Karpas-422 (cell line): ENCODE data around the gene PTBP3. TPM values are rescaled to one million over a fixed set of nuclear protein-coding genes. Genes with fewer than 3 reads are reported as not detected.
"Not testable (repeated sequence)": the region's sequence is repeated elsewhere in the genome, so short reads cannot be mapped to it uniquely, and the experiment has no call there.

Experiments used
- DNase-seq: peaks from one replicate; pipeline ENCODE4 v3.0.0-alpha.2; 2015
- H2AFZ ChIP-seq: fragments of 200-600 bp; sonication (generic); 2 replicates; pipeline ENCODE4 v1.6.1; 2014; ENCODE audit warnings: antibody characterized with exemption, low read length, mixed read lengths
- H3K27ac ChIP-seq: fragments of 200-600 bp; sonication (generic); 2 replicates; pipeline ENCODE4 v1.5.1; 2014; ENCODE audit warnings: mild to moderate bottlenecking, low read length, moderate library complexity
- H3K27me3 ChIP-seq: fragments of 200-600 bp; sonication (generic); 2 replicates; pipeline ENCODE4 v1.6.1; 2014; ENCODE audit warnings: low read length, mixed read lengths
- H3K36me3 ChIP-seq: fragments of 200-600 bp; sonication (generic); 2 replicates; pipeline ENCODE4 v1.6.1; 2014; ENCODE audit warnings: low read length, mixed read lengths; ENCODE audit not compliant: insufficient read depth
- H3K4me1 ChIP-seq: fragments of 200-600 bp; sonication (generic); 2 replicates; pipeline ENCODE4 v1.6.1; 2014; ENCODE audit warnings: mild to moderate bottlenecking, low read length, mixed read lengths
- H3K4me2 ChIP-seq: fragments of 200-600 bp; sonication (generic); 2 replicates; pipeline ENCODE4 v1.6.1; 2014; ENCODE audit warnings: low read length, low read depth, mild to moderate bottlenecking; ENCODE audit not compliant: poor library complexity, severe bottlenecking
- H3K4me3 ChIP-seq: fragments of 200-600 bp; sonication (generic); 2 replicates; pipeline ENCODE4 v1.5.1; 2014; ENCODE audit warnings: mild to moderate bottlenecking, antibody characterized with exemption, low read length, mixed read lengths
- H3K79me2 ChIP-seq: fragments of 200-600 bp; sonication (generic); 2 replicates; pipeline ENCODE4 v1.6.1; 2014; ENCODE audit warnings: mild to moderate bottlenecking, low read length, mixed read lengths
- H3K9ac ChIP-seq: fragments of 200-600 bp; sonication (generic); 2 replicates; pipeline ENCODE4 v1.6.0; 2014; ENCODE audit warnings: low read length
- H3K9me2 ChIP-seq: fragments of 200-600 bp; sonication (generic), shearing (Covaris generic); replicated peaks from 2 replicates; pipeline ENCODE4 v1.6.0; 2014; ENCODE audit warnings: mild to moderate bottlenecking, low read length, moderate library complexity; ENCODE audit not compliant: insufficient read depth
- H3K9me3 ChIP-seq: fragments of 300-700, 200-600 bp; sonication (generic); 2 replicates; pipeline ENCODE4 v1.6.1; 2014; ENCODE audit warnings: low read length, mixed read lengths
- H4K20me1 ChIP-seq: fragments of 200-600 bp; sonication (generic); 2 replicates; pipeline ENCODE4 v1.6.1; 2014; ENCODE audit warnings: mild to moderate bottlenecking, antibody characterized with exemption, low read length, low read depth; ENCODE audit not compliant: insufficient read depth
- total RNA-seq: library from RNA; depleted of rRNA; stranded (reverse); fragments of >200 nt; shearing (Covaris generic); gene quantifications from 2 replicates; pipeline ENCODE4 v1.2.3, GENCODE V29; 2014; ENCODE audit warnings: low replicate concordance

PTBP3 gene
- total RNA-seq, 1 experiment from 2014 or later: 114 TPM

GRCh38 chr9:112203536-112203935 is 129.9 kb downstream of the PTBP3 start:
- peaks cover 11% of the 10 kb centered on the region for H3K36me3 ChIP-seq
- DNase-seq: no peak
- H3K27ac ChIP-seq: no peak overlapping the region
- H4K20me1 ChIP-seq: no peaks in the 10 kb centered on the region
- no peak overlapping the region for H3K9ac ChIP-seq
- H3K9me3 ChIP-seq: no peaks in the 10 kb centered on the region
- no peak overlapping the region for H2AFZ ChIP-seq
- H3K4me1 ChIP-seq: no peaks in the 10 kb centered on the region
- H3K27me3 ChIP-seq: no peaks in the 10 kb centered on the region
- no peak overlapping the region for H3K4me2 ChIP-seq
- no peaks in the 10 kb centered on the region for H3K9me2 ChIP-seq
- H3K79me2 ChIP-seq: no peaks in the 10 kb centered on the region
- no peak overlapping the region for H3K4me3 ChIP-seq

GRCh38 chr9:112200711-112201110 is 132.7 kb downstream of the PTBP3 start:
- H4K20me1 ChIP-seq: no peaks in the 10 kb centered on the region
- no peaks in the 10 kb centered on the region for H3K79me2 ChIP-seq
- no peak overlapping the region for H3K9ac ChIP-seq
- no peaks in the 10 kb centered on the region for H3K4me1 ChIP-seq
- H3K4me3 ChIP-seq: no peak overlapping the region
- DNase-seq: no peak
- H3K36me3 ChIP-seq: no peaks in the 10 kb centered on the region
- no peaks in the 10 kb centered on the region for H3K9me2 ChIP-seq
- no peak overlapping the region for H3K4me2 ChIP-seq
- H3K9me3 ChIP-seq: no peaks in the 10 kb centered on the region
- no peak overlapping the region for H2AFZ ChIP-seq
- no peak overlapping the region for H3K27ac ChIP-seq
- H3K27me3 ChIP-seq: no peaks in the 10 kb centered on the region

GRCh38 chr9:112198646-112199045 is 134.8 kb downstream of the PTBP3 start:
- Histone ChIP-seq H4K20me1 (no peaks in the 10 kb centered on the region), H3K4me3 (no peak overlapping the region), H3K27me3 (no peaks in the 10 kb centered on the region), H3K79me2 (no peaks in the 10 kb centered on the region), H3K9me3 (no peaks in the 10 kb centered on the region), H3K4me2 (no peak overlapping the region), H3K9me2 (no peaks in the 10 kb centered on the region), H3K4me1 (peaks cover 6% of the 10 kb centered on the region), H3K36me3 (no peaks in the 10 kb centered on the region), H3K27ac (no peak overlapping the region), H2AFZ (no peak overlapping the region), H3K9ac (no peak overlapping the region)
- DNase-seq: no peak

GRCh38 chr9:112194969-112195431 is 138.4 kb downstream of the PTBP3 start:
- H3K27me3 ChIP-seq: no peaks in the 10 kb centered on the region
- H4K20me1 ChIP-seq: no peaks in the 10 kb centered on the region
- DNase-seq: no peak
- no peak overlapping the region for H3K4me2 ChIP-seq
- no peak overlapping the region for H3K4me3 ChIP-seq
- H3K36me3 ChIP-seq: no peaks in the 10 kb centered on the region
- no peak overlapping the region for H3K9ac ChIP-seq
- H2AFZ ChIP-seq: no peak overlapping the region
- H3K9me3 ChIP-seq: no peaks in the 10 kb centered on the region
- H3K9me2 ChIP-seq: no peaks in the 10 kb centered on the region
- H3K79me2 ChIP-seq: no peaks in the 10 kb centered on the region
- H3K4me1 ChIP-seq: peaks cover 9% of the 10 kb centered on the region
- no peak overlapping the region for H3K27ac ChIP-seq

GRCh38 chr9:112193572-112194288 is 139.7 kb downstream of the PTBP3 start:
- peak; percentile 49 for DNase-seq
- Histone ChIP-seq H3K4me2 (peak overlapping the region; percentile 17), H3K27me3 (no peaks in the 10 kb centered on the region), H3K27ac (no peak overlapping the region), H3K9ac (no peak overlapping the region), H3K4me3 (no peak overlapping the region), H3K9me2 (no peaks in the 10 kb centered on the region), H3K9me3 (no peaks in the 10 kb centered on the region), H2AFZ (no peak overlapping the region), H3K4me1 (peaks cover 9% of the 10 kb centered on the region), H3K36me3 (no peaks in the 10 kb centered on the region), H3K79me2 (no peaks in the 10 kb centered on the region), H4K20me1 (no peaks in the 10 kb centered on the region)

GRCh38 chr9:112190320-112190719 is 143.1 kb downstream of the PTBP3 start:
- not testable (repeated sequence) for H3K9ac ChIP-seq, H3K4me1 ChIP-seq, H3K36me3 ChIP-seq, H3K4me2 ChIP-seq, H3K79me2 ChIP-seq, H3K27me3 ChIP-seq, H3K9me3 ChIP-seq, DNase-seq, H3K4me3 ChIP-seq, H2AFZ ChIP-seq, H3K9me2 ChIP-seq, H4K20me1 ChIP-seq, H3K27ac ChIP-seq

GRCh38 chr9:112188884-112189283 is 144.5 kb downstream of the PTBP3 start:
- no peak overlapping the region for H3K27ac ChIP-seq
- no peaks in the 10 kb centered on the region for H3K9me2 ChIP-seq
- no peak for DNase-seq
- H4K20me1 ChIP-seq: no peaks in the 10 kb centered on the region
- peaks cover 5% of the 10 kb centered on the region for H3K4me1 ChIP-seq
- H2AFZ ChIP-seq: no peak overlapping the region
- H3K9ac ChIP-seq: no peak overlapping the region
- no peak overlapping the region for H3K4me2 ChIP-seq
- no peaks in the 10 kb centered on the region for H3K27me3 ChIP-seq
- no peaks in the 10 kb centered on the region for H3K9me3 ChIP-seq
- no peak overlapping the region for H3K4me3 ChIP-seq
- no peaks in the 10 kb centered on the region for H3K79me2 ChIP-seq
- H3K36me3 ChIP-seq: no peaks in the 10 kb centered on the region

- no peaks in the 10 kb centered on the region for H4K20me1 ChIP-seq
- no peaks in the 10 kb centered on the region for H3K36me3 ChIP-seq
- no peaks in the 10 kb centered on the region for H3K4me1 ChIP-seq
- H3K27ac ChIP-seq: no peak overlapping the region
- no peak overlapping the region for H3K4me3 ChIP-seq
- H3K4me2 ChIP-seq: no peak overlapping the region
- no peaks in the 10 kb centered on the region for H3K9me2 ChIP-seq
- no peak overlapping the region for H2AFZ ChIP-seq
- no peaks in the 10 kb centered on the region for H3K9me3 ChIP-seq
- H3K27me3 ChIP-seq: no peaks in the 10 kb centered on the region
- DNase-seq: no peak
- no peaks in the 10 kb centered on the region for H3K79me2 ChIP-seq
- H3K9ac ChIP-seq: no peak overlapping the region
Measured at GRCh38 chr9:112187404-112187803, 146.0 kb downstream of the PTBP3 start.
